ENCODE results near the gene WIPF2.
"Not testable (repeated sequence)": the region's sequence is repeated elsewhere in the genome, so short reads cannot be mapped to it uniquely, and the experiment has no call there.

DNA sequence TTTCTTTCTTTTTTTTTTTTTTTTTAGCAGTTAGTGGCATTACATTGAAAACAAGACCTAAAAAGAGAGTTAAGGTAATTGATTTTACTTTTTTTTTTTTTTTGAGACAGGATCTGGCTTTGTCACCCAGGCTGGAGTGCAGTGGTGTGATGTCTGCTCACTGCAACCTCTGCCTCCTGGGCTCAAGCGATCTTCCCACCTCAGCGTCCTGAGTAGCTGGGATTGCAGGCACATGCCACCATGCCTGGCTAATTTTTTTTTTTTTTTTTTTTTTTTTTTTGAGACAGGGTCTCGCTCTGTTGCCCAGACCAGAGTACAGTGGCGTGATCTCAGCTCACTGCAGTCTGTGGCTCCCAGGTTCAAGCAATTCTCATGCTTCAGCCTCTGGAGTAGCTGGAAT lies 12.8 kb downstream of the WIPF2 start:
- TF ChIP-seq EZH2 (IDR thresholded peaks at IDR 0.05); POLR2AphosphoS5 (IDR thresholded peaks at IDR 0.05; ENCODE audit: borderline replicate concordance, low read depth, low read length): not testable (repeated sequence)
